ENCODE data around the gene DR1.

- TF ChIP-seq CTCF (IDR thresholded peaks at IDR 0.05 in 8 of 11, conservative IDR thresholded peaks at IDR 0.05 in 3 of 11) (no peak), POLR2AphosphoS5 (IDR thresholded peaks at IDR 0.05) (no peak)
Measured at GRCh38 chr1:93354749-93355148, 9.0 kb downstream of the DR1 start.
